WTC11 (cell line): ENCODE measurements around the gene SLC16A10. TPM values are rescaled to one million over a fixed set of nuclear protein-coding genes. Genes with fewer than 3 reads are reported as not detected.

Experiments
- ATAC-seq: fragments of 200-7000 bp; cut with Tn5 transposase; 2 replicates; pipeline ENCODE4 v1.10.0; 2021; ENCODE audit warnings: mild to moderate bottlenecking, moderate library complexity
- CTCF ChIA-PET: fragments of 300-600 bp; sonication (Branson Sonifier 250); formaldehyde crosslinking; loops from one replicate; lab custom pipeline; 2021; ENCODE audit warnings: antibody characterized with exemption; lab: Charles Lee
- POLR2A ChIA-PET: fragments of 350-600 bp; sonication (Branson Sonifier 250); formaldehyde crosslinking; loops from one replicate; lab custom pipeline; 2021; ENCODE audit warnings: antibody characterized with exemption; lab: Charles Lee
- DNase-seq: peaks from one replicate; pipeline ENCODE4 v3.0.0; 2021; ENCODE audit warnings: low spot score
- H3K27ac Mint-ChIP-seq: 2 replicates; pipeline ENCODE4 v1.8.0; 2021; ENCODE audit warnings: mixed read lengths
- H3K27me3 Mint-ChIP-seq: 2 replicates; pipeline ENCODE4 v1.8.0; 2021; ENCODE audit warnings: low read depth, mild to moderate bottlenecking, moderate library complexity, mixed read lengths
- H3K36me3 Mint-ChIP-seq: 2 replicates; pipeline ENCODE4 v1.8.0; 2021; ENCODE audit warnings: mixed read lengths
- H3K4me1 Mint-ChIP-seq: 2 replicates; pipeline ENCODE4 v1.8.0; 2022; ENCODE audit warnings: mixed read lengths
- H3K4me3 Mint-ChIP-seq: 2 replicates; pipeline ENCODE4 v1.8.0; 2021; ENCODE audit warnings: mild to moderate bottlenecking, moderate library complexity, mixed read lengths
- H3K9me3 Mint-ChIP-seq: 2 replicates; pipeline ENCODE4 v1.8.0; 2021; ENCODE audit warnings: mixed read lengths
- ATF1 ChIP-seq: sonication (generic); formaldehyde crosslinking; IDR thresholded peaks from 2 replicates; pipeline ENCODE4 v1.8.1; 2023; ENCODE audit warnings: mild to moderate bottlenecking, moderate library complexity, missing genetic modification reagents
- ELF4 ChIP-seq: sonication (generic); formaldehyde crosslinking; IDR thresholded peaks from 2 replicates; pipeline ENCODE4 v1.8.1; 2022; ENCODE audit warnings: low read depth, mild to moderate bottlenecking, moderate library complexity, missing genetic modification reagents
- MXD4 ChIP-seq: fragments of 250-450 bp; sonication (Bioruptor Pico); IDR thresholded peaks from 2 replicates; pipeline ENCODE4 v1.8.0; 2021; ENCODE audit warnings: mild to moderate bottlenecking, moderate library complexity, borderline replicate concordance
- MYBL2 ChIP-seq: sonication (generic); formaldehyde crosslinking; IDR thresholded peaks from 2 replicates; pipeline ENCODE4 v1.8.1; 2023; ENCODE audit warnings: mild to moderate bottlenecking, moderate library complexity, missing genetic modification reagents
- NFATC4 ChIP-seq: fragments of 250-450 bp; sonication (Bioruptor Pico); IDR thresholded peaks from 2 replicates; pipeline ENCODE4 v1.9.0; 2021; ENCODE audit warnings: mild to moderate bottlenecking
- NR2C2 ChIP-seq: sonication (generic); formaldehyde crosslinking; IDR thresholded peaks from 2 replicates; pipeline ENCODE4 v1.8.0; 2022; ENCODE audit warnings: mild to moderate bottlenecking, missing genetic modification reagents
- NR3C1 ChIP-seq: sonication (generic); formaldehyde crosslinking; conservative IDR thresholded peaks from 2 replicates; pipeline ENCODE4 v1.8.1; 2023; ENCODE audit warnings: low read depth, mild to moderate bottlenecking, missing genetic modification reagents
- SOX15 ChIP-seq: fragments of 250-450 bp; sonication (Bioruptor Pico); IDR thresholded peaks from 2 replicates; pipeline ENCODE4 v1.9.0; 2021; ENCODE audit warnings: mild to moderate bottlenecking
- SP1 ChIP-seq: sonication (generic); formaldehyde crosslinking; conservative IDR thresholded peaks from 2 replicates; pipeline ENCODE4 v1.8.1; 2022; ENCODE audit warnings: missing genetic modification reagents
- TCF7 ChIP-seq: sonication (generic); formaldehyde crosslinking; IDR thresholded peaks from 2 replicates; pipeline ENCODE4 v1.8.0; 2022; ENCODE audit warnings: mild to moderate bottlenecking, low read depth, missing genetic modification reagents, moderate library complexity
- TEAD1 ChIP-seq: sonication (generic); formaldehyde crosslinking; IDR thresholded peaks from 2 replicates; pipeline ENCODE4 v1.8.0; 2022; ENCODE audit warnings: mild to moderate bottlenecking, missing genetic modification reagents
- ZNF232 ChIP-seq: sonication (generic); formaldehyde crosslinking; IDR thresholded peaks from 2 replicates; pipeline ENCODE4 v1.8.0; 2022; ENCODE audit warnings: mild to moderate bottlenecking, missing genetic modification reagents
- total RNA-seq: library from RNA; stranded (reverse); gene quantifications from 3 replicates; pipeline ENCODE4 v1.2.3, GENCODE V29; 2021
- TF ChIP-seq, protein P1 (sequence below): sonication (generic); formaldehyde crosslinking; IDR thresholded peaks from 2 replicates; pipeline ENCODE4 v1.8.0; 2022; ENCODE audit warnings: mild to moderate bottlenecking, missing genetic modification reagents
- TF ChIP-seq, protein P2 (sequence below): sonication (generic); formaldehyde crosslinking; IDR thresholded peaks from 2 replicates; pipeline ENCODE4 v1.8.0; 2023; ENCODE audit warnings: mild to moderate bottlenecking, missing genetic modification reagents
- TF ChIP-seq, protein P3 (sequence below): sonication (generic); formaldehyde crosslinking; IDR thresholded peaks from 2 replicates; pipeline ENCODE4 v1.8.0; 2022; ENCODE audit warnings: missing genetic modification reagents
- TF ChIP-seq, protein P4 (sequence below): fragments of 250-450 bp; sonication (Bioruptor Pico); IDR thresholded peaks from 2 replicates; pipeline ENCODE4 v1.9.0; 2021; ENCODE audit warnings: moderate library complexity, mild to moderate bottlenecking, inconsistent platforms, borderline replicate concordance

SLC16A10 gene
- total RNA-seq, 1 experiment from 2014 or later = 18.4 TPM

DNA sequence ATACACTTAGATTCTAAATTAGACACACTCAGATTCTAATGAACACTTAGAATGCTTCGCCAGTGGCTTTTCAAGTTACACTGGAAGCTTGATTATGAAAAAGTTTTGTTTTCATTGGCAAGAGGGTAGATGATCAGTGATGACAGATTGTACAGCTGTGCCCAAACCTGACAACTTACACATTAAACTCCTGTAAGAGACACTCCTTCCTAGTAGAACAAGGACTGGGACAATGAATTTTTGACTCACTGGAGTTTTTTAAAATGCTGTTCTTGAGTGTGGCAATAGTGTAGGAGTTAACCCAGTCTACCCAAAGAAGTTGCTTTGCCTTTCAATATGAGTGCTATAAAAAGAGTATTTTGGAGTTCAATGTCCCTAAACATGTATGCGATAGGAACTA lies 140.8 kb downstream of the SLC16A10 start:
- Mint-ChIP-seq H3K4me1 (peaks cover 12% of the 10 kb centered on the region), H3K27me3 (no peaks in the 10 kb centered on the region), H3K36me3 (no peaks in the 10 kb centered on the region), H3K4me3 (no peak overlapping the region)
- no peak for DNase-seq
- TF ChIP-seq, protein P1, sequence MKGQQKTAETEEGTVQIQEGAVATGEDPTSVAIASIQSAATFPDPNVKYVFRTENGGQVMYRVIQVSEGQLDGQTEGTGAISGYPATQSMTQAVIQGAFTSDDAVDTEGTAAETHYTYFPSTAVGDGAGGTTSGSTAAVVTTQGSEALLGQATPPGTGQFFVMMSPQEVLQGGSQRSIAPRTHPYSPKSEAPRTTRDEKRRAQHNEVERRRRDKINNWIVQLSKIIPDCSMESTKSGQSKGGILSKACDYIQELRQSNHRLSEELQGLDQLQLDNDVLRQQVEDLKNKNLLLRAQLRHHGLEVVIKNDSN (CRISPR knock-in tag) = no peak
- TF ChIP-seq MYBL2 (CRISPR knock-in tag) = no peak
- TF ChIP-seq TCF7 = no peak
- TF ChIP-seq NR3C1 = no peak
- no peak for TF ChIP-seq NFATC4 (CRISPR knock-in tag)
- no peak for TF ChIP-seq ELF4
- no peak for TF ChIP-seq SP1 (CRISPR knock-in tag)
- TF ChIP-seq, all 79 proteins: peak for 0
- CTCF ChIA-PET = interaction anchor here (0.9 kb wide), 1 partner anchor 24 kb away, joined by 3 read pairs; no protein-coding TSS in a partner anchor
- H3K27ac Mint-ChIP-seq = no peak overlapping the region
- no peak for ATAC-seq
- no peaks in the 10 kb centered on the region for H3K9me3 Mint-ChIP-seq
- POLR2A ChIA-PET = no interaction called here

DNA sequence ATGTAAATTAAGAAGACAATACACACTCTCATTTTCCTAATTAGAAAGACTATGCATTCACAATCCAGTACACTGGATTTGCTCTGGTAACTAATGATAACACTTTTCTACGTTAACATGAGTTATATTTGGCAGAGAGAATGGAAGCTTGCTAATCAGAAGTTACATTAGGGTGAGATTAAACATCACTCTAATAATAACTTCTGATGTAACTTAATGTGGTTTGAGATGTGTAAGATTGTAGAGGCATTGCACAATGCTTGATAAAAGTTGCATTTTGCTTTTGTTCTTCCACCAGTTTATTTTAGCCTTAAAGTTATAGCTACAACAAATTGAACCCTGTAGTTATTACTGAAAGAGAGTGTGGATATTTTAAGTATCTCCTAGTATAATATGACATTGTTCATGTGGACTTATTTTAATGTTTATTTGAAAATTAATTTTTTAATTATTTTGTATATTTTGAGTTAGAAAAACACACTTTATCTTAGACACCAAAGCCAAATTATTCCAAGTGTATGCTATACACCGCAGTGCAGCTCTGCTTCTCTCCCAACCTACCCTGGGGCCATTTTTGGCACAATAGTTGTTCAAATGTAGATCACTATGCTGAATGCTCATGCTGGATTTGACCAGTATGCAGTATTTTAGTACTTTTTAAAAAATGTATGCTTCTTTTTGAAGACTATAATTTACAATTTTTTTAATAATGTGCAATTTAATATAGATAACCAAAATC lies 143.2 kb downstream of the SLC16A10 start:
- no peaks in the 10 kb centered on the region for H3K36me3 Mint-ChIP-seq
- no peak overlapping the region for H3K4me3 Mint-ChIP-seq
- POLR2A ChIA-PET = no interaction called here
- H3K27ac Mint-ChIP-seq = no peak overlapping the region
- H3K9me3 Mint-ChIP-seq = peaks cover 4% of the 10 kb centered on the region; the same call in 1 of the 2 replicates
- CTCF ChIA-PET = interaction anchor here (1.5 kb wide), 1 partner anchor 28 kb away, joined by 5 read pairs; a partner anchor contains a TSS
- no peaks in the 10 kb centered on the region; the same call in 1 of the 2 replicates for H3K27me3 Mint-ChIP-seq
- no peak for DNase-seq
- no peak for ATAC-seq
- H3K4me1 Mint-ChIP-seq = peaks cover 17% of the 10 kb centered on the region
- TF ChIP-seq NR3C1 (no peak), SOX15 (no peak), NR2C2 (CRISPR knock-in tag) (no peak), ATF1 (CRISPR knock-in tag) (no peak), TEAD1 (CRISPR knock-in tag) (no peak), MXD4 (CRISPR knock-in tag) (no peak)
- TF ChIP-seq, protein P2, sequence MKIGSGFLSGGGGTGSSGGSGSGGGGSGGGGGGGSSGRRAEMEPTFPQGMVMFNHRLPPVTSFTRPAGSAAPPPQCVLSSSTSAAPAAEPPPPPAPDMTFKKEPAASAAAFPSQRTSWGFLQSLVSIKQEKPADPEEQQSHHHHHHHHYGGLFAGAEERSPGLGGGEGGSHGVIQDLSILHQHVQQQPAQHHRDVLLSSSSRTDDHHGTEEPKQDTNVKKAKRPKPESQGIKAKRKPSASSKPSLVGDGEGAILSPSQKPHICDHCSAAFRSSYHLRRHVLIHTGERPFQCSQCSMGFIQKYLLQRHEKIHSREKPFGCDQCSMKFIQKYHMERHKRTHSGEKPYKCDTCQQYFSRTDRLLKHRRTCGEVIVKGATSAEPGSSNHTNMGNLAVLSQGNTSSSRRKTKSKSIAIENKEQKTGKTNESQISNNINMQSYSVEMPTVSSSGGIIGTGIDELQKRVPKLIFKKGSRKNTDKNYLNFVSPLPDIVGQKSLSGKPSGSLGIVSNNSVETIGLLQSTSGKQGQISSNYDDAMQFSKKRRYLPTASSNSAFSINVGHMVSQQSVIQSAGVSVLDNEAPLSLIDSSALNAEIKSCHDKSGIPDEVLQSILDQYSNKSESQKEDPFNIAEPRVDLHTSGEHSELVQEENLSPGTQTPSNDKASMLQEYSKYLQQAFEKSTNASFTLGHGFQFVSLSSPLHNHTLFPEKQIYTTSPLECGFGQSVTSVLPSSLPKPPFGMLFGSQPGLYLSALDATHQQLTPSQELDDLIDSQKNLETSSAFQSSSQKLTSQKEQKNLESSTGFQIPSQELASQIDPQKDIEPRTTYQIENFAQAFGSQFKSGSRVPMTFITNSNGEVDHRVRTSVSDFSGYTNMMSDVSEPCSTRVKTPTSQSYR (CRISPR knock-in tag) = no peak

DNA sequence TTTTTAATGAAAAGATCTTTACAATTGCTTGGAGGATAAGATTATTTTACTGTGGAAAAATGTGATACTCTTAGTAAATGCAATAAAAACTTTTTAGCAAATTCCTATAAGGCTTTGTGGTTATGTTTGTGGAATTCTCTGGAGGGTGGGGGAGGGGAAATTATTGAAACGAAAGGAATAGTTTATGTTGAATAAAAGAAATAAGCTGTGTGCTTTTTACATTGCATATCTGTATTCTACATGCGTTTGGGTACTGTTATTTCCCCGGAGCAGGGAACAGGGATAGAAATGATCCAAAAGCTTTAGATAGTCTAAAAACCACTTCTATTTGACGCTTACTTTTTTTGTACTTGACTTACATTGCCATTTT lies 143.8 kb downstream of the SLC16A10 start:
- H3K4me3 Mint-ChIP-seq = no peak overlapping the region
- H3K27me3 Mint-ChIP-seq = no peaks in the 10 kb centered on the region; the same call in 1 of the 2 replicates
- H3K9me3 Mint-ChIP-seq = peaks cover 4% of the 10 kb centered on the region; the same call in 1 of the 2 replicates
- ChIA-PET CTCF (interaction anchor here (1.5 kb wide), 1 partner anchor 28 kb away, joined by 5 read pairs; a partner anchor contains a TSS), POLR2A (no interaction called here)
- ATAC-seq (no peak), DNase-seq (no peak)
- H3K36me3 Mint-ChIP-seq = no peaks in the 10 kb centered on the region
- TF ChIP-seq, protein P3, sequence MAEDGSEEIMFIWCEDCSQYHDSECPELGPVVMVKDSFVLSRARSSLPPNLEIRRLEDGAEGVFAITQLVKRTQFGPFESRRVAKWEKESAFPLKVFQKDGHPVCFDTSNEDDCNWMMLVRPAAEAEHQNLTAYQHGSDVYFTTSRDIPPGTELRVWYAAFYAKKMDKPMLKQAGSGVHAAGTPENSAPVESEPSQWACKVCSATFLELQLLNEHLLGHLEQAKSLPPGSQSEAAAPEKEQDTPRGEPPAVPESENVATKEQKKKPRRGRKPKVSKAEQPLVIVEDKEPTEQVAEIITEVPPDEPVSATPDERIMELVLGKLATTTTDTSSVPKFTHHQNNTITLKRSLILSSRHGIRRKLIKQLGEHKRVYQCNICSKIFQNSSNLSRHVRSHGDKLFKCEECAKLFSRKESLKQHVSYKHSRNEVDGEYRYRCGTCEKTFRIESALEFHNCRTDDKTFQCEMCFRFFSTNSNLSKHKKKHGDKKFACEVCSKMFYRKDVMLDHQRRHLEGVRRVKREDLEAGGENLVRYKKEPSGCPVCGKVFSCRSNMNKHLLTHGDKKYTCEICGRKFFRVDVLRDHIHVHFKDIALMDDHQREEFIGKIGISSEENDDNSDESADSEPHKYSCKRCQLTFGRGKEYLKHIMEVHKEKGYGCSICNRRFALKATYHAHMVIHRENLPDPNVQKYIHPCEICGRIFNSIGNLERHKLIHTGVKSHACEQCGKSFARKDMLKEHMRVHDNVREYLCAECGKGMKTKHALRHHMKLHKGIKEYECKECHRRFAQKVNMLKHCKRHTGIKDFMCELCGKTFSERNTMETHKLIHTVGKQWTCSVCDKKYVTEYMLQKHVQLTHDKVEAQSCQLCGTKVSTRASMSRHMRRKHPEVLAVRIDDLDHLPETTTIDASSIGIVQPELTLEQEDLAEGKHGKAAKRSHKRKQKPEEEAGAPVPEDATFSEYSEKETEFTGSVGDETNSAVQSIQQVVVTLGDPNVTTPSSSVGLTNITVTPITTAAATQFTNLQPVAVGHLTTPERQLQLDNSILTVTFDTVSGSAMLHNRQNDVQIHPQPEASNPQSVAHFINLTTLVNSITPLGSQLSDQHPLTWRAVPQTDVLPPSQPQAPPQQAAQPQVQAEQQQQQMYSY (CRISPR knock-in tag) = no peak
- TF ChIP-seq, protein P4, sequence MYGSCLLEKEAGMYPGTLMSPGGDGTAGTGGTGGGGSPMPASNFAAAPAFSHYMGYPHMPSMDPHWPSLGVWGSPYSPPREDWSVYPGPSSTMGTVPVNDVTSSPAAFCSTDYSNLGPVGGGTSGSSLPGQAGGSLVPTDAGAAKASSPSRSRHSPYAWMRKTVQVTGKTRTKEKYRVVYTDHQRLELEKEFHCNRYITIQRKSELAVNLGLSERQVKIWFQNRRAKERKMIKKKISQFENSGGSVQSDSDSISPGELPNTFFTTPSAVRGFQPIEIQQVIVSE (CRISPR knock-in tag) = no peak
- TF ChIP-seq ZNF232 (CRISPR knock-in tag) = no peak
- peaks cover 11% of the 10 kb centered on the region for H3K4me1 Mint-ChIP-seq
- no peak overlapping the region for H3K27ac Mint-ChIP-seq
